ENCODE measurements around the gene RAB9B. TPM values are rescaled to one million over a fixed set of nuclear protein-coding genes. Genes with fewer than 3 reads are reported as not detected.

RAB9B gene
- total and polyA plus RNA-seq, 2 donors (not counting 1 experiment from before 2014, with no cell fraction given): 0.50 to 0.90 TPM

DNA sequence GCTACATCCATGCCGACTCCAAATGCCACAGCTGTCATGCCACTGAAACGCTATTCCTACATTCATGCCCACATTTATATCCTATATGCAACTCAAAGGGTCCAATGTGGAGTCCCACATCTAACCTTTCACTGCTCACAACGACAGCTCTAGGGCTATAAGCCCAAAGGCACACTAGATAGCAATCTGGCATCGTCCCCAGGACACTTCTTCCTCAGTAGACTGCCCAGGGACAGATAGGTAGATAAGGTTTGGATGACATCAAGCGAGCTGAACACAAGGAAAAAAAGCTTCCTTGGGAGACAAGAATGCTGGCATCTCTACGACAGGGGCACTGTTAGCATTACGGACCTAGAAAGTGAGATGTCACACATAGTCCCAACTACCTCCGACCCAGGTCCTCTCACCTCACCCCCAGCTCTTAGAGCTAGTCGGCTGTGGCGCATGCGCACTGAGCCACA lies 685 bp downstream of the RAB9B start:
- Histone ChIP-seq H3K9ac (ENCODE audit: insufficient read depth, low read length) (no peak overlapping the region), H4K20me1 (ENCODE audit: control insufficient read depth, extremely low read depth, insufficient read depth, low read length) (no peaks in the 10 kb centered on the region), H3K4me2 (ENCODE audit: extremely low read depth, insufficient read depth, low read length) (peak overlapping the region; percentile 66), H3K79me2 (ENCODE audit: control insufficient read depth, insufficient read depth, low read length) (no peaks in the 10 kb centered on the region), H3K36me3 (ENCODE audit: control insufficient read depth, insufficient read depth, low read length) (no peaks in the 10 kb centered on the region), H3K4me3 (replicated peaks in 1 of 4; ENCODE audit: control extremely low read depth in 1 of 4, insufficient read depth in 1 of 4, low read depth in 3 of 4, low read length in 4 of 4) (peak overlapping the region; percentile 22 to 59 (median 52)), H3K27me3 (ENCODE audit: control insufficient read depth, insufficient read depth, low read length) (no peaks in the 10 kb centered on the region), H3K9me3 (ENCODE audit: control insufficient read depth, insufficient read depth, low read depth, low read length) (no peaks in the 10 kb centered on the region), H2AFZ (ENCODE audit: low read length) (peak overlapping the region; percentile 48), H3K27ac (ENCODE audit: insufficient read depth, low read length) (no peak overlapping the region), H3K4me1 (ENCODE audit: control insufficient read depth, extremely low read depth, insufficient read depth, low read length) (no peaks in the 10 kb centered on the region)
- TF ChIP-seq EZH2 (IDR thresholded peaks at IDR 0.05; ENCODE audit: low read length, missing control alignments) (no peak), CTCF (conservative IDR thresholded peaks at IDR 0.05 in 1 of 2, IDR thresholded peaks at IDR 0.05 in 1 of 2; ENCODE audit: low read depth in 1 of 2, low read length in 2 of 2) (no peak)
- no peak for DNase-seq (ENCODE audit: low read depth in 2 of 2)

DNA sequence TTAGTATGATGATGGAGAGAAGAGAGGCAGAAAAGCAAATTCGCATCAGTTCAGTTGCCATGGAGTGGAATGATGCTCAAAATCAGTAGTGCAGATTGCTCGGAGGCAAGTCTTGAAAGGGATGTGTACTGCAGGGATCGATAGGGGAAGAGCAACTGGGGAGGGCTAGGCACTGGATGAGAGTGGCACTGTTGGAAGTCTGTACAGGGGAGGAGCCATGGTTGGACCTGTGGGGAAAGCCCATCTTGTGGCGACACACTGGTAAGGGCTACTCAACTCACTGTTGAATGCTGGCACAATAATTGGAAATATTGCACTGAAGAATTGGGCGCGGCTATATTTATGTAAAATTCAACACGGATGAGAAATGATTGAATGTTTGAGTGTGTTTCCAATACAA lies 1.2 kb downstream of the RAB9B start:
- TF ChIP-seq EZH2 (IDR thresholded peaks at IDR 0.05; ENCODE audit: low read length, missing control alignments) (no peak), CTCF (conservative IDR thresholded peaks at IDR 0.05 in 1 of 2, IDR thresholded peaks at IDR 0.05 in 1 of 2; ENCODE audit: low read depth in 1 of 2, low read length in 2 of 2) (no peak)
- H2AFZ ChIP-seq (ENCODE audit: low read length): no peak overlapping the region
- H3K4me3 ChIP-seq (replicated peaks in 1 of 4; ENCODE audit: control extremely low read depth in 1 of 4, insufficient read depth in 1 of 4, low read depth in 3 of 4, low read length in 4 of 4): no peak overlapping the region
- H3K9ac ChIP-seq (ENCODE audit: insufficient read depth, low read length): no peak overlapping the region
- no peaks in the 10 kb centered on the region for H3K27me3 ChIP-seq (ENCODE audit: control insufficient read depth, insufficient read depth, low read length)
- no peak for DNase-seq (ENCODE audit: low read depth in 2 of 2)
- H3K36me3 ChIP-seq (ENCODE audit: control insufficient read depth, insufficient read depth, low read length): no peaks in the 10 kb centered on the region
- no peaks in the 10 kb centered on the region for H3K79me2 ChIP-seq (ENCODE audit: control insufficient read depth, insufficient read depth, low read length)
- no peak overlapping the region for H3K27ac ChIP-seq (ENCODE audit: insufficient read depth, low read length)
- no peaks in the 10 kb centered on the region for H4K20me1 ChIP-seq (ENCODE audit: control insufficient read depth, extremely low read depth, insufficient read depth, low read length)
- H3K9me3 ChIP-seq (ENCODE audit: control insufficient read depth, insufficient read depth, low read depth, low read length): no peaks in the 10 kb centered on the region
- no peak overlapping the region for H3K4me2 ChIP-seq (ENCODE audit: extremely low read depth, insufficient read depth, low read length)
- no peaks in the 10 kb centered on the region for H3K4me1 ChIP-seq (ENCODE audit: control insufficient read depth, extremely low read depth, insufficient read depth, low read length)

GRCh38 chrX:103828529-103828928 lies 3.5 kb downstream of the RAB9B start:
- H4K20me1 ChIP-seq (ENCODE audit: control insufficient read depth, extremely low read depth, insufficient read depth, low read length): no peaks in the 10 kb centered on the region
- no peak overlapping the region for H3K27ac ChIP-seq (ENCODE audit: insufficient read depth, low read length)
- no peak overlapping the region for H3K9ac ChIP-seq (ENCODE audit: insufficient read depth, low read length)
- H3K36me3 ChIP-seq (ENCODE audit: control insufficient read depth, insufficient read depth, low read length): no peaks in the 10 kb centered on the region
- no peak for DNase-seq (ENCODE audit: low read depth in 2 of 2)
- no peak overlapping the region for H2AFZ ChIP-seq (ENCODE audit: low read length)
- no peaks in the 10 kb centered on the region for H3K79me2 ChIP-seq (ENCODE audit: control insufficient read depth, insufficient read depth, low read length)
- H3K4me2 ChIP-seq (ENCODE audit: extremely low read depth, insufficient read depth, low read length): no peak overlapping the region
- no peaks in the 10 kb centered on the region for H3K27me3 ChIP-seq (ENCODE audit: control insufficient read depth, insufficient read depth, low read length)
- H3K9me3 ChIP-seq (ENCODE audit: control insufficient read depth, insufficient read depth, low read depth, low read length): no peaks in the 10 kb centered on the region
- H3K4me3 ChIP-seq (replicated peaks in 1 of 4; ENCODE audit: control extremely low read depth in 1 of 4, insufficient read depth in 1 of 4, low read depth in 3 of 4, low read length in 4 of 4): no peak overlapping the region
- no peak for TF ChIP-seq EZH2 (IDR thresholded peaks at IDR 0.05; ENCODE audit: low read length, missing control alignments)
- TF ChIP-seq CTCF (conservative IDR thresholded peaks at IDR 0.05 in 1 of 2, IDR thresholded peaks at IDR 0.05 in 1 of 2; ENCODE audit: low read depth in 1 of 2, low read length in 2 of 2): no peak
- H3K4me1 ChIP-seq (ENCODE audit: control insufficient read depth, extremely low read depth, insufficient read depth, low read length): no peaks in the 10 kb centered on the region
